GM18519 (cell line): ENCODE data around the gene MYO5B.
A peak's percentile ranks its signal among the peaks of the same experiment; 100 is the strongest.
"Not testable (repeated sequence)": the region's sequence is repeated elsewhere in the genome, so short reads cannot be mapped to it uniquely, and the experiment has no call there.

Experiments used
- ATAC-seq: cut with Tn5 transposase; IDR thresholded peaks from one replicate; pipeline ENCODE4 v1.9.1; 2021; ENCODE audit warnings: mild to moderate bottlenecking, moderate library complexity; ENCODE audit not compliant: unreplicated experiment, low FRiP score

Gene MYO5B

DNA sequence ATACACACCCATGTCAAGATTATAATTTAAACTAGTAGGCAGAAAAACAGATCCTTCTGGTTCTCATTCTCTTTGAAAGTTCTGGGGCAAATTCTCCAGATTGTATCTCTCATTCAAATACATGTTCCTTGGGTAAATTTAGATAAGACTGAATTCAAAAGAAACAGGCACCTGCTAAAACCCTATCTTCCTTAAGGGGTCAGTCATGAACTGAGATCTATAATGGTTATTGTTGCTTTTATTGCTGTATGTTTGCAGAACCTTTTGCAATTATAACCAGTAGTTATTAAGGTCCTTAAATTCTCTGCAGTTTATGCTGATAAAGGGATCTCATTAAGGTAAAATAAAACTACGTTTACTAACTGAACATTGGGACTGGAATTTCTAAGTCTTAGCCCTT lies 83.5 kb downstream of the MYO5B start:
- ATAC-seq: no peak

DNA sequence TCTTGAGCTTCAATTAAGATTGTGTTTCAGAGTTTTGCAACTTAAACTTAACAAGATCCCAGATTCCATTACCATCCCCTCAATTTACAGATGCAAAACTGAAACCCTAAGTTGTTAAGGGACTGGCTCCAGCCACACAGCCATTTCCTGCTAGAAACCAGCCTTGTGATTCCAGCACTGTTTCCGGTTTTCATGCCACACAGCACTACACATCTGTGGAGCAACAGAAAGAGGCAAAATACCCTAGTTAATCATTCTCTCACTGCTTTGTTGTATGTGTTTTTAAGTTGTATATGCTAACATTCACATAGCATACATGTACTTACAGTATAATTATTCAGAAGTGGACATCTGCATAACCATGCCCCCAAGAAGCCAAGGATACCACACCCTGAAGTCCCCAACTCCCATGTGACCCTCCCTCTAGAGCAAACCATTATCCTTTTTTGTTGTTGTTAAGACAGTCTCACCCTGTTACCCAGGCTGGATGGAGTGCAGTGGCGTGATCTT lies 87.4 kb downstream of the MYO5B start:
- no peak for ATAC-seq

DNA sequence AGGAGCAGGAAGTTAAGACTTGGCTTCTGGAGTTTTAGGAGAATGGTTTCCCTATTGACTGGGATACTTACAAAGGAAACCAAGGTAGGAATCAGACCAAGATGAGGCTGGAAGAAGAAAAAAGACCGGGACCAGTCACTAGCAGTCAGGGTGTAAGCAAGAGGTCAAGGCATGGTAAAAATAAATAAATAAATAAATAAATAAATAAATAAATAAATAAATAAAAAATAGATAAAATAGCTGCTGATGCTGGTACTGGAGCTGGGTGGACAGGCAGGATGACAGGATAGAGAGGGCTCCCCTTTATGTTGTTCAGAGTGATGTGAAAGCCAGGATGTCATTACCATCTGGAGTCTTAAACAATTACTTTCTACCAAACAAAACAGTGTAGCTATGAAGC lies 89.9 kb downstream of the MYO5B start:
- ATAC-seq: no peak

DNA sequence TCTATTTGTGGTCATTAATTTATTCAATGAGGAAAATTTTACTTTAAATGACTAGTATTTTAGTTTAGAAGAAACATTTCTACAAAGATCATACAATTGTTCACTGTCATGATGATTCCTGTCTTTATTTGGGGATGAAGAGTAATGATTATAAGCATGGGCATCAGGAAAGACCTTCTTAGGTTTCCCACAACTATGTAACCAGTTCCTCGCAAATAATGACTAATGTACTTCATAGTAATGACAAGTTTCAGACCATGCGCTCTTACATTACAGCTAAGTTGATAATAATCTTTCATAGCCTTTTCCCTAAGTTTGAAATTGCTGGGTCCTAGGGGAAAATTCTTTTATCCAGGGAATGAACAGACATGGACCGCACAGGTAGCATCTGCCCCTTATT lies 90.5 kb downstream of the MYO5B start:
- ATAC-seq: no peak

DNA sequence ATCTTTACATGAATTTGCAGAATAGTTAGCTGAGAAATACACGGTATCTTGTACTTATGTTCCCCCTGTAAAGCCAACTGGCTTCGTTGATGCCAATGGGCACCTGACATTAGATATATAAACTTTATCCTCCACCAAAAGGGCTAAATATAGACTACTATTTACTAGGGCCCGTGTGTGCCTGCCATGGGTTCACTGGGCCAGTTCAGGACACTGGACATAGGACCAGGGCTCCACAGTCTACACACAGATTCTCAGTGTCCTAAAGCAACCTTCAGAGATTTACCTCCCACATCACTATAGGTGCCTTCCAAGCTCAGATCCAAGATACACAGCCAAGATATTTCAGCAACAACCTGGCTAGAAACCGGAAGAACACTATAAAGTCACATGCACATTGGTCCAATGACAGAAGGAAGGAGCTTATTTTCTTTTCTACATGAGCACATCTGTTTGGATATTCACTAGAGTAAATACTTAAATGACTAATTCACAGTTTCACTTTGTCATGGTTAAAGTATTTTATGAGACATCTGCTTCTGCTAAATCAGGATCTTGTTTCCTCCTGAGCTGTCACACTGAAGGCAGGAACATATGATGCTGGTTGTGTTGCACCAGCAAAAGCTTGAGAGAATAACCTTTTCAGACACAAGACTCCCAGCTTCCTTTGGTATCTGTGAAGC lies 95.1 kb downstream of the MYO5B start:
- ATAC-seq: peak; percentile 76

DNA sequence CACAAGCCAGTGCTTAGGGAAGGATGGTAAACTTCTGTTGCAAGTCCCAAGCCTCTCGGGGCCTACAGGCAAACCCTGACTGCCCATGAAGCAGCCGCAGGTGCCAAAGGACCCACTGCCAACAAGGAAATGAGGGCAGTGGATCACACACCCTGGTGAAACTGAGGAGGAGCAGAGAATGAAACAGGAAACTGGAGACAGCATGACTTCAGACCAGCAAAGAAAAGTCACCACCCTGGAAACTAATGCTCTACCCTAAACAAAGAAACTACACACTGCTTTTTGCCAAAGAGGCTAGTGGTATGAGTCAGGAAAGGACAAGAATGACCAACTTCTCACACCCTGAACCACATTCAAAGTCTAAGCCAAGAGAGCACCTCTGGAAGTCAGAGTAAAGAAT lies 97.2 kb downstream of the MYO5B start:
- no peak for ATAC-seq

DNA sequence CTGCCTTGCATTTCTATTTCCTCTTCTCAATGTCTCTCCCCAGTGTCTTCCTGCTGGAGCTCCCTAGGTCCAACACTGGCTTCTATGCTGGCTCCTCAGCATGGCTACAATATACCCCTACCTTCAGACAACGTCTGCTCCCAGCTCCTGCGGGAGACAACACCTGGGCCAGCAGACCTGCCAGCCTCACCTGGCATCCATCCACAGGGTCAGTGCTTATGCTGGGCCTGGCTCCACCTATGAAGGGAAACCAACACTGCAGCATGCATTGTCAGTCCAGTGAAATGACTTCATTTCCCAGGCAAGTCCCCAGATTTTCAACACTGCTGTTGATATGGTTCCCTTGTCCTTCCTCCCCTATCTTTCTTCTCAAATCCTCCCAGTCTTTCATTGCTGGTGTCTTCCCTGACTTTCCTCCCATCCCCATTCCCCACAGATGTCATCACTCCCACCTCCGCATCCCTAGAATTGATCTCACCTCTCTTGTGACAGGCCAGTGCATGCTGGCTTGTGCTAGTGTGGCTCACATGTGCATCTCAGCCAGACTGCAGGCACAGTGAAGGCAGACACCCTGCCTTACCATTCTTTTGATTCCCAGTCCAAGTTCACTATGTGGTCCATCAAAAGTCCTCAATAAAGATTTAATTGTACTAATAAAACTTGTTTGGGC lies 98.0 kb downstream of the MYO5B start:
- ATAC-seq: no peak

DNA sequence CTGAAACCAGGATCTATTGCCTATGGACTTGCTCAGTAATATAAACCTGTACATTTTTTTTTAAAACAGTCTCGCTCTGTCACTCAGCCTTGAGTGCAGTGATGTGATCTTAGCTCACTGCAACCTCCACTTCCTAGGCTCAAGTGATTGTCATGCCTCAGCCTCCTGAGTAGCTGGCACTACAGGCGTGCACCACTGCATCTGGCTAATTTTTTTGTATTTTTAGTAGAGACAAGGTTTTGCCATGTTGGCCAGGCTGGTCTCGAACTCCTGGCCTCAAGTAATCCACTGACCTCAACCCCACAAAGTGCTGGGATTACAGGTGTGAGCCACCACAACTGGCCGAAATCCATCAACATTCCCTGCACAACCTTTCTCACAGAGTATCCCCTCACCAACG lies 100.2 kb downstream of the MYO5B start:
- not testable (repeated sequence) for ATAC-seq

DNA sequence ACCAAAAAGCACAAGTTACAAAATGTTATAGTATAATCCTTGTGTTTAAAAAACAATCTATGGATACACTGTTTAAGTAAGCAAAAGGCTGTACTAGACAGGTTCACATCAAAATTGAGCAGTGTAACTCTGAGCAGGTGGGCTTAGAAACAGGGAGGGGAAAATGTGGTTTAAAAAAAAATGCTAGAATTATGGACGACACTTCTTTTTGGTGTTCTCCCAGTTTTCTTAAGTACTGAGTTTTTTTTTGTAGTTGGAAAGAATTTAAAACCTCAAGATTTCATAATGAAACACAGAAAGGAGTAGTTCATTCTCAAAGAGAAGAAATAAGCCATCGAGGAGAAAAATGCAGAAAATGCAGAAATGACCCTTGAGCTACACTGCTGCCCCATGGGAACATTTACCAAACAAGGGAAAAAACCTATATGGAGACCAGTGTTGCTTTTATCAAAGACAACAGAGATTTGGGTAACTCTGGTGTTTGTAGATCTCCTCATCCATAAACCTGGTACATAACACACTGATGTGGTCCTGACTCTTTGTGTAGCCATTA lies 100.7 kb downstream of the MYO5B start:
- no peak for ATAC-seq

DNA sequence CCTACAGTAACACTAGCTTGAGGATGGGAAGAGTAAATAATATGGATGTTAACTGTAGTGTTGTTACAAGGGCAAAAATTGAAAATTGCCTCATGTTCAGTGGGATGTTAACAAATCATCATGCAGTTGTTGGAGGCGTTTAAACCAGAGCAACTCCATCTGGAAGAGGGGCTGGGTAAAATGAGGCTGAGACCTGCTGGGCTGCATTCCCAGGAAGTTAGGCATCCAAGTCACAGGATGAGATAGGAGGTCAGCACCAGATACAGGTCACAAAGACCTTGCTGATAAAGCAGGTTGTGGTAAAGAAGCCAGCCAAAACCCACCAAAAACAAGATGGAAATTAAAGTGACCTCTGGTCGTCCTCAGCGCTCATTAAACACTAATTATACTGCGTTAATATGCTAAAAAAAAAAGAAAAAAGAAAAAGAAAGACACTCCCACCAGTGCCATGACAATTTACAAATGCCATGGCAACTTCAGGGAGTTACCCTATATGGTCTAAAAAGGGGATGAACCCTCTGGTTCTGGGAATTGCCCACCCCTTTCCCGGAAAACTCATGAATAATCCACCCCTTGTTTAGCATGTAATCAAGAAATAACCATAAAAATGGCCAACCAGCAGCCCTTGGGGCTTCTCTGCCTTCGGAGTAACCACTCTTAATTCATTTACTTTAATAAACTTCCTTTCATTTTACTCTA lies 101.4 kb downstream of the MYO5B start:
- no peak for ATAC-seq

DNA sequence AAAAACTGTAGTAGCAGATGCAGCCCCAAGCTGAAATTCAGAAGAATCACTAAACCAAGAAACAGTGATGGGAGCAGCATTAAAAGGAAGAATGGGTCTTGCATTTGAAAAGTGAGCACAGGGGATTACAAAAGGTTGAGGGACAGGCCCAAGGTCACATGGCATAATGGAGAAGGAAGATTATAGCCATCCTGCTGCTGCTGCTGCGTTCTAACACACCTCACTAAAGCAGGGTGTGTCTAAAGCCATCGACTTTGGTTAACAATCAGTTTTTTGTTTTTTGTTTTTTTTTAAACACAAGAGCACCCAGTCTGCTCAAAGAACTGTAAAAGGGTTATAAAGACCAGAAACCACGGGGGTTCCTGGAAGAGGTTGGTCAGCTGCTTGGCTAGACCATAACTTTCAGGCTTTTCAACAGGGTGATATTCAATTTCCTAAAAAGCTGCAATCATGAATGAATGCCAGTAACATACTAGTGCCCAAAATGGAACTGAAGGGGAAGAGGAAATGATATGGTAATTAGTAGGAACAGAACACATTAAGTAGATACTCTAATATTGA lies 102.6 kb downstream of the MYO5B start:
- ATAC-seq: no peak

DNA sequence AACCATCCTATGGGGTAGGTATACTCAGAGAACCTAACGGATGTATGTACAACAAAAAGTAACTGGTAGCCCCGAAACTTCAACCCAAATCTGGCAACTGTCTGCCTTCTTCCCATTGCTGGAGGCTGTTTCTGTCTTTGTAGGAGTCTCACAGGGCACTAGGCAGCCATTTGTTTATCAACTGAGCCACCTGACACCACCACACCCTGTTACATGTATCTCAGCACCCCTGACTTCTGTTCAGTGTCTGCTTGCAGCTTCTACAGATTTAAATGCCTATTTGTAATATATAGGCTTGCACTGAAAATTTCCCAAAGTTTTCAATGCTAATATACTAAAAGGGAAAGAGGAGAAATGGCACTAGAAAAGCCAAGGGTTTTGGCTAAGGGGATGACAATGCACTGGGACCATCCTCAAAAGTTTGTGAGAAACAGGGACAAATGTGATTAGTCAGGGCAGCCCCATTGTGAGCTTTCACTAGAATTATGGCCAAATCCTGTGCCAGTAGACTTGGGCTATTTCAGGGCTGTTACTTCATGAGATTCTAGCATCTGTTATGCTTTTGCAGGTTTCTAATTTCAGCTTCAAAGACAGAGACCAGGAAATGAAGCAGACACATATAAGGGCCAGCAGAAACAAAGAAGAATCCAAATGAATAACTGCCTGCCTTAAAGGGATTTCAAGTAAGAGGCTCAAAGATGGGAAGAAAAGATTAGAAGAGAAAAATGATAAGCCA lies 103.3 kb downstream of the MYO5B start:
- ATAC-seq: no peak

DNA sequence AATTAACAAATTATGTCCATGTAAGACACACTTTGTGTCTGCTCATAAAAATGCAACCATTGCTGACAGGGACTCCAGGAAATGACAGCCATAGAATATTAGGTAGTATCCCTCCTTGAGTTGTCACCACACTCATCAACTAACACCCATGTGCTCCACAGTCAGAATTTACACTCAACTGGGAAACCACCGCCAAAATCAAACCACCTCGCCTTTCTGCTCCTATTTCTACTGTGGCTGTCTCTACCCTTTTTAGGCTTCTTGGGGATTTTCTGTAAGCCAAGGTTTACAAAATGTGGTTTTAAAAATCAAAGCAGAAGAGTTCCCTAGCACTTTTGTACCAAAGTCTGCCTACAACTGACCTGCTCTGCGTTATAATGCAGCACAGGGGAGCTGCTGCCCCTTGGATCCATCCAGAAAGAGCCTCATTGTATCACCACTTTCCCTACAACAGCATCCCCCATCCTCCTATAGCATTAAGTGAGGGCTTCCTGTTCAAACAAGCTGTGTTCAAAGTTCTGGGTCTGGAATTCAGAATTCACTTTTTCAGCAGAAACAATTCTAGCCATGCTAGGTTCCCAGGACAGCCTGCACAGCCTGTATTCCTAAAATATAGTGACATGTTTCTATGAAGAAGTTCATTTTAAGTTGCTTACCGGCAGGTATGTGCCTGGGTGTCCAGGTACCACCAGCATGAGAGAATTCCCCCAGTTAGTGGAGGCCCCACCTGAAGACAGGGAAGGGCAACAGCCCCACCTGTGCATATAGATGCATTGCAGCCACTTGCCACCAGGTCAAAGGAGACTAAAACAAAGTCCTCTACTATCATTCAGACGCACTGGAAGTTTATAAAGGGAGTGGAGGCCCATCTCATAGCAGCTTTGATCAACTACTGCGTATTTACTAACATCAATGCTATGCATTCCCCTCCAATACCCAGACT lies 104.3 kb downstream of the MYO5B start:
- ATAC-seq: no peak

DNA sequence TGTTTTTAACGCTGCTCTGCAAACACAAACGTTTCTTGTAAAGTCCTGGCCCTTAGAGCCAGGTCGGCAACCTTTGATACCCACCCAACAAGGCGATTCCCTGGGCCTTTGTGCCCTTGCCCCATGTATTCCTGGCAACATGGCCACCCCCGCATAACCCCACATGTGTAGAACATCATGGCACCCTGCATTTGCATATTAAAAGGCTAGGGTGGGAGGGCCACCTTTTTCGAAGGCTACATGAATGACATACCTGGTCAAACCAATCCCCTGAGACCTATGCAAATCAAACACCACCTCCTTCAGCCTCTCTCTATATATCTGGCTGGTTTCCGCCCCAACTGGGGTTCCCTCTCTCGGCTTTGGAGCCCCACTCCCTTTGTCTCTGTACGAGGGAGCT lies 105.2 kb downstream of the MYO5B start:
- no peak for ATAC-seq

DNA sequence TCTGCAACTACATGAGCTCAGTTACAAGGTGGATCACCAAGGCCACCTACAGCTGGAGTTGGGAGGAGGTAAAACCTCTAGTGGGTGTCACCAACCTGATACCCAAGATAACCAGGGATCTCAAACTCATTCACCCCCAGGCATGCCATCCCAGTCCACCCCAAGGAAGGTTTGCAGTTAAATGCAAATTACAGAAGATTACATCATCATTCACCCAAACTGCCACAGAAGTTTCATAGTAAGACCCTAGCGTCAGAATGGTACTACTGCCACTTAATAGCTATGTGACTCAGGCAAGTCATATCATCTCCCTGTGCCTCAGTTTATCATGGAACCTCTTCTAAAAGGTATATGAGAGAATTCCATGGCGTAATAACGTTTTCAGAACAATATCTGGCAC lies 111.2 kb downstream of the MYO5B start:
- ATAC-seq: no peak

DNA sequence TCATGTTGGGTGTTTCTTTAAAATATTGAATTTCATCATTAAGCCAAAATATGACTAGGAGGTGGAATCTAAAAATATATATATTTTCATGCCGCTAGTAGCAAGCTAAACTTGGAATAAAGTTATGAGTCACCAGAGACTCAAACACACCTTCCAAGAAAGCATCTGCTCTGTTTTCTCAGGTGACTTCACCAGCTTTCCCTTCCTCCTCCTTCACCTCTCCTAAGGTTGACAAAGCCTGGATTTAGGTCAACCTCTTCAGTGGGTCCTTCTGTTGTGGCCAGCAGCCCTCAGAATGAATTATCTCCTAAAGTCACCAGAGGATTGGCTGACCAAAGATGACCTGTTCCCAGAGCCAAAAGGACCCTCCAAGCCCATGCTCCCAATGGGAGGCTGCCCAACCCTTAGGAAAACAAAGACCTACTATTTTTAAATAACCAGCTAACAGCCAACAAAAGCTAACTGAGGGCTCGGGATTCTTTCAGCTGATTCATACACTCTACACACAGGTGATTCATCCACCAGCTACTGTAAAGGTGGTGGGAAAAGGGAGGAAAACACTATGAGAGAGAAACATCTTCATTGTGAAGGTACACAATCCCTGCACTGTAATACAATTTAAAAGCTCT lies 113.9 kb downstream of the MYO5B start:
- ATAC-seq: no peak

DNA sequence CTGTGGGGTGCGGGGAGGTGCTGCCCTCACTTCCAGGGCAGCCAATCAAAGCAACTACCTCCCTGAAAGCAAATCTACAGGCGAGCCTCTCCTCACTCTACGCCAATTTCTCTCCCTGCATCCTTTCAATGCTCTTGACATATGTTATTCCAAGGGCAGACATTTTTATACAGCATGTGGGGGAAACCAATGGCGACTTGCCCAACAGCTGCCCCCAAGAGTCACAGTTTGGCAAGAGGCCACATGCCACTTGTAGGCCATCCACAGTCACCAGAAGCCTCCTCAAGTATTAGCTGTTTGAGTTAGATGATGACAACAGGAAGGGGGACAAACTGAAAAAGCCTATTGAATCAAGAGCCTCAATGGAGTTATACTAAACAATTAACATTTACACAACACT lies 114.6 kb downstream of the MYO5B start:
- no peak for ATAC-seq

DNA sequence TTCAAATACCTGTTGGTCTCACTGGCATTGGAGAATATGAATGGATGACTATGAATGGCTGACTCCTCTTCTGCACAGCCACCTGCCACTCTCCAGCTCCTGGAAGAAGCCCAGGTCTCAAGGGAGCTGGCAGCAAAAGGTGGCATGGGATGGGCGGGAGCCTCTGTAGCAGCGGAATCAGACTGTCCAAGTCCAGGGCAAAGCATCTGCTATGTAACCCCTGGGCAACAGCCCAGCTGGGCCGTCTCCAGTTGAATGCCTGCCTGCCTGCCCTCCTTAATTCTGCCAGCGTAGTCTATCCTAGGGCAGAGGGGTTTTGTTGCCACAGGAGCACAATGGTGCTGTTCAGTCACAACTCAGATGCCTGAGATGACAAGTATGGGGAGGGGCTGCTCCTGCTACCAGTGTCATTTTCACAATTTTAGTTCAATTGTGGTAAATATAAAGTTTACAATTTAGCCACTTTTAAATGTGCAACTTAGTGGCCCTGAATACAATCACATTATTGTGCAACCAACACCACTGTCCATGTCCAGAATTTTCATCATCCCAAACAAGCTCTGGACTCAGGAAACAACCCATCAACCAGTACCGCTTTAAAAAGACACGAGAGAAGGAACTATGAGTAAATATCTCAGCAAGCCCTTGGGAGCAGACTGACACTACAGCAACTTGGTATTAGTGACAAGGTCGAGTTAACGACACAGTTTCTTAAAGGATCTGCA lies 115.2 kb downstream of the MYO5B start:
- no peak for ATAC-seq
